Measurements from ENCODE around the gene LYPD5.
A peak's percentile ranks its signal among the peaks of the same experiment; 100 is the strongest.
"Not testable (repeated sequence)": the region's sequence is repeated elsewhere in the genome, so short reads cannot be mapped to it uniquely, and the experiment has no call there.

LYPD5 gene

GRCh38 chr19:43806401-43806800 is 4.2 kb upstream of the LYPD5 start:
- DNase-seq (ENCODE audit: low spot score) = not testable (repeated sequence)

DNA sequence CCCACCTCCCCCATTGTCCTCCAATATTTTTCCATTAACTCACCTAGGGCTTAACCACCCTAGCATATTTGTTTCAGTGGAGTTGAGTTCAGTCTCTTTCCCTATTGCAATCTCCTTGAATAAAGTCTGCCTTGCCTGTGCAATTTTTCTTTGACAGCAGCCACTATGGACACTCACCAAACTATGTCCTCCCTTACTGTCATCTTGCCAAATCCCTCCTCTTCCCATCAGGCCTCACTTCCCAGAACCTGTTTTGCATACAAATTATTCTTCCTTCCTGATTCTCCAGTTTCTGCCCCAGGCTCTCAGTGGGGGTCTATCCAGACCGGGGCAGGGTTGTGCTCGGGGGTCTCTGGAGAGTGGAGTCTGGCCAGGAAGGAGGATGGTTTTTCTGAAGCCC is 2.2 kb upstream of the LYPD5 start:
- DNase-seq (ENCODE audit: low spot score) = no peak

- DNase-seq (ENCODE audit: low spot score) = no peak
Observed at GRCh38 chr19:43799502-43800142, 2.6 kb downstream of the LYPD5 start.

- DNase-seq (ENCODE audit: low spot score) = no peak
Observed at GRCh38 chr19:43798546-43799409, 3.5 kb downstream of the LYPD5 start.

- no peak for DNase-seq (ENCODE audit: low spot score)
Observed at GRCh38 chr19:43798026-43798545, 4.2 kb downstream of the LYPD5 start.

GRCh38 chr19:43797556-43797955 is 4.7 kb downstream of the LYPD5 start:
- no peak for DNase-seq (ENCODE audit: low spot score)

GRCh38 chr19:43797118-43797517 is 5.1 kb downstream of the LYPD5 start:
- DNase-seq (ENCODE audit: low spot score) = no peak

DNA sequence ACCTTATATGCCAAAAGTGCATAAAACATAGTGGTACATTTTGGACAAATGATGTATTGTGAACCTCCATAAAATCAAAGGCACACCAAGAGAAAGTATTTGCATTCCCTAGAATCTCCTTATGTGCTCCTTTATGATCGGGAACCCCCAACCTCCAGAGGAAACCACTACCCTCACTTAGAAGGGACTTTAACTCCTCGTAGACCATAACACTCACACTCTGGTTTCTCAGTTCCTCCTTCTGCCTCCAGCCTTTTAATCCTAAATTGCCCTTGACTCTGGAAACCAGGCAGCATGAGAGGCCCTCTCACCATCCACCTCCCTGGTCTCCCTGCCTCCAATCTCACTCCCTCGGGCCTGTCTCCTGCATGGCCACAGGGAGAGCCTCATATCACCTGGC is 11.7 kb downstream of the LYPD5 start:
- no peak for DNase-seq (ENCODE audit: low spot score)

GRCh38 chr19:43789029-43789428 is 13.2 kb downstream of the LYPD5 start:
- no peak for DNase-seq (ENCODE audit: low spot score)

GRCh38 chr19:43786665-43787064 is 15.6 kb downstream of the LYPD5 start:
- DNase-seq (ENCODE audit: low spot score) = no peak

GRCh38 chr19:43784981-43785808 is 17.1 kb downstream of the LYPD5 start:
- DNase-seq (ENCODE audit: low spot score) = peak; percentile 84

GRCh38 chr19:43784241-43784980 is 17.8 kb downstream of the LYPD5 start:
- no peak for DNase-seq (ENCODE audit: low spot score)

DNA sequence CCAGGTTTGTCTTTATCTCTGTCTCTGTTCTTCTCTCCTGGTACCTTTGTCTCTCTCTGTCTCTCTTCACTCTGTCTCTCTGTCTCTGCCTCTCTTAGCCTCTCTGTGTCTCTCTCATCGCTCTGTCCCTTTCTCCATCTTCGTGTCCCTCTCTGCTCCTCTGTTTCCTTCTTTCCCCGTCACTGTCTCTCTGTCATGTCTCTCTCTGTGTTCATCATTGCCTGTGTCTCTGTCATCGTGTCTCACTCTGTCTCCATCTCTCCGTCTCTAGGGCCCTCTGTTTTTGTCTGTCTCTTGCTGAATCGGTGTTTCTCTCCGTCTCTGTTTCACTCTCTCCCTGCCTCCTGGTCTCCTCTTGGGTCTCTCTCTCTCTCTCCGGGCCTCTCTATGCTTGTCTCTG is 18.6 kb downstream of the LYPD5 start:
- no peak for DNase-seq (ENCODE audit: low spot score)

DNA sequence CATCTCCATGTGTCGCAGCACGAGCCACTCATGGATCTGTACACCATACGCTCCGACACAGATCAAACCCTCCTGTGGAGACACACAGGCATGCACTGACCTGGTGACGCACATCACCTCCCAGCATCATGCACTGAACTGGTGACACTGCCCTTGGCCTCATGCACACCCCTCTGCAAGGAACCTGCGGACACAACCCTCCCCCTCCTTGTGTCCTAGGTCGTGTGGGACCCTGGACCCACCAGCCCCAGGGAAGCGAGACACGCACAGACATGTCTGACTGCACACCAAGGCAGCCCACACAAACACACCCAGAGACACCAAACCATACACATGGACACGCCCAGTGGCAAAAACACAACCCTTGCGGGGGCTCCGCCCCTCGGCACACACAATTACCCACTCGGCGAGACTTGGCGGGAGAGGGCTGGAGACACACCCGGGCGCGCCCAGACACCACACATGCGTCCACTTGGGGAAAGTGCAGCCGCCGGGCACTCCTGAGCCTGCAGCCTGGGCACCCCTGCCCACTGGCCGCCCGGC is 19.5 kb downstream of the LYPD5 start:
- DNase-seq (ENCODE audit: low spot score) = no peak

DNA sequence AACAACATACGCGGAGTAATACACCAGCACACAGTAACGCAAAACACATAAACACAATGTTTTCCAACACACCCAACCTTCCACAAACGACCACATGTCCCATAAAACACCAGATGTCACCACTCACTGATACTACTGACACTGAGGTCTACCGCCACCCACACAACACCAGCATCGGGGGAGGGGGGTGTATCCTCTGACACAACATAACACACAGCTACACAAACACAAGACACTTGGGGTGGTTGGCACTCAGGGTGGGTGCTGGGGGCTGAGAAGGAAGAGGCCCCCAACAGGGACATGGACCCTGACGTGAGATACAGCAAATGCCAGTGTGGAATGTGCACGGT is 20.0 kb downstream of the LYPD5 start:
- no peak for DNase-seq (ENCODE audit: low spot score)

- DNase-seq (ENCODE audit: low spot score) = no peak
Observed at GRCh38 chr19:43781630-43782310, 20.5 kb downstream of the LYPD5 start.

- DNase-seq (ENCODE audit: low spot score) = no peak
Observed at GRCh38 chr19:43780706-43781525, 21.3 kb downstream of the LYPD5 start, which contains the start of gene KCNN4. TSS of gene KCNN4 (minus strand) at chr19:43780973. CDS start at chr19:43780861, 112 bp downstream.

DNA sequence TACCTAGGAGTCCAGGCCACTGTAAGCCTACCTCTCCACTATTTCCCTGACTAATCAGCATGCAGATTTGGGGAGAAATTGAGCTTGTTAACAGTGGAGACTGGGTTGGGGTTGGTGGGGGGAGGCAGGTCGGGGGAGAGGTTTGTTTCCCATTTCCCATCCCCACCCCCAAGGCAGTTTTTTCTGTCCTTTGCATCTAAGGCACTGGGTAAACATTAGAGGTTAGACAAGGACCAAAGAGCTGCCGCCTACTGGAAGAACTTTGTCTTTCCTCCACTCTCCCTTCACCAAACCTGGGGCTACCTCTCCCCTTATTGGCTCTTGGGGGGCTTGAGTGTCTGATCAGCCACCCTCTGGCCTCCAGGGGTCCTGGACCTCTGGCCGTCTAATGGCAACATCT is 22.4 kb downstream of the LYPD5 start:
- no peak for DNase-seq (ENCODE audit: low spot score)

GRCh38 chr19:43779147-43779819 is 23.0 kb downstream of the LYPD5 start:
- no peak for DNase-seq (ENCODE audit: low spot score)

Data from HuH-7 (cell line).